Amygdala (tissue), 56 donors: Measurements from ENCODE around the gene ZNF24.
A peak's percentile ranks its signal among the peaks of the same experiment; 100 is the strongest.

ENCODE experiments used
- DNase-seq, 56 donors: peaks; one replicate each; lab custom pipeline; 2025; lab: John Stamatoyannopoulos, UW

Gene ZNF24

GRCh38 chr18:35306588-35307250 lies 37.5 kb downstream of the ZNF24 start:
- no peak for DNase-seq

GRCh38 chr18:35303610-35304009 lies 40.6 kb downstream of the ZNF24 start:
- DNase-seq = no peak

GRCh38 chr18:35296060-35296459 lies 48.2 kb downstream of the ZNF24 start:
- no peak for DNase-seq

GRCh38 chr18:35291166-35291565 lies 53.1 kb downstream of the ZNF24 start:
- DNase-seq = no peak

- peak; percentile 75 to 96 (median 91) for DNase-seq
Observed at GRCh38 chr18:35290094-35290735, 54.0 kb downstream of the ZNF24 start, which contains the start of gene ZSCAN30. Gene ZSCAN30, minus strand, starts transcription at chr18:35290229. Its CDS starts 25,877 bp downstream, at chr18:35264352.

- peak in 12 of 56 donors; percentile 8 to 56 (median 30) for DNase-seq
Observed at GRCh38 chr18:35289727-35290093, 54.5 kb downstream of the ZNF24 start.

GRCh38 chr18:35289293-35289692 lies 54.9 kb downstream of the ZNF24 start:
- no peak for DNase-seq

- no peak for DNase-seq
Observed at GRCh38 chr18:35284841-35285240, 59.4 kb downstream of the ZNF24 start.

- no peak for DNase-seq
Observed at GRCh38 chr18:35283923-35284794, 60.1 kb downstream of the ZNF24 start.

GRCh38 chr18:35282353-35282752 lies 61.9 kb downstream of the ZNF24 start:
- DNase-seq = no peak
